HepG2 (cell line): ENCODE data around the gene EXOC6B. TPM values are rescaled to one million over a fixed set of nuclear protein-coding genes. Genes with fewer than 3 reads are reported as not detected.

ENCODE experiments used
- ATAC-seq: fragments of 200-7000 bp; cut with Tn5 transposase; 3 replicates; pipeline ENCODE4 v1.9.1; 2020; ENCODE audit warnings: mild to moderate bottlenecking, moderate library complexity
- BruUV-seq: library from RNA; stranded (reverse); fragments of 400-500 nt; replicated peaks from 2 replicates; lab custom pipeline; 2021; lab: Mats Ljungman, UMichigan
- CTCF ChIA-PET: fragments of 300-600 bp; formaldehyde crosslinking; extraction: SDS; loops from one replicate; lab custom pipeline; 2021; ENCODE audit warnings: low total read pairs, inconsistent platforms, low intra/inter-chr PET ratio; lab: Yijun Ruan, JAX
- POLR2A ChIA-PET: fragments of 350-600 bp; sonication (Branson Sonifier 250); formaldehyde crosslinking; loops from one replicate; lab custom pipeline; 2020; ENCODE audit warnings: antibody characterized with exemption, inconsistent platforms; lab: Yijun Ruan, JAX
- DNase-seq: peaks from one replicate; pipeline ENCODE4 v3.0.0-alpha.2; 2015; ENCODE audit warnings: low spot score
- FAIRE-seq: peaks from 3 replicates; lab custom pipeline; 2011; peaks lifted over from hg19 to GRCh38; lab: Jason Lieb, UNC
- H2AFZ ChIP-seq: one replicate; pipeline ENCODE4 v1.6.1; 2011; ENCODE audit warnings: low read length, inconsistent platforms
- H3K27ac ChIP-seq: fragments of 300-600 bp; 3 replicates; pipeline ENCODE4 v1.8.0; 2011; ENCODE audit warnings: mixed run types, mild to moderate bottlenecking, mixed read lengths, low read length, inconsistent platforms; ENCODE audit not compliant: insufficient read depth; ENCODE audit errors: extremely low read length
- H3K27me3 ChIP-seq, 2 experiments: fragments of 200-600 bp in 1 of 2; 2 replicates in 1 of 2; 3 replicates in 1 of 2; pipeline versions ENCODE4 v1.6.0 to v1.8.0; 2011; ENCODE audit warnings: low read length in 2 of 2, mild to moderate bottlenecking in 2 of 2, moderate library complexity in 2 of 2, inconsistent platforms in 1 of 2; ENCODE audit not compliant: insufficient read depth in 2 of 2, control insufficient read depth in 1 of 2
- H3K36me3 ChIP-seq, 2 experiments: fragments of 200-600 bp in 1 of 2; replicated peaks in 1 of 2; 2 replicates in 1 of 2; 3 replicates in 1 of 2; pipeline versions ENCODE4 v1.5.1 to v1.8.0; 2011; ENCODE audit warnings: low read length in 2 of 2, inconsistent platforms in 1 of 2; ENCODE audit not compliant: insufficient read depth in 2 of 2, control insufficient read depth in 1 of 2
- H3K4me1 ChIP-seq: 2 replicates; pipeline ENCODE4 v1.5.1; 2012; ENCODE audit warnings: low read length, inconsistent platforms; ENCODE audit not compliant: insufficient read depth
- H3K4me2 ChIP-seq: 2 replicates; pipeline ENCODE4 v1.6.0; 2011; ENCODE audit warnings: low read depth, low read length, inconsistent platforms
- H3K4me3 ChIP-seq, 3 experiments: fragments of 200-600 bp in 1 of 3; sonication (generic), shearing (Covaris generic) in 1 of 3; replicated peaks in 1 of 3; 2 replicates each; pipeline ENCODE4 v1.5.1; 2011 to 2016; ENCODE audit warnings: low read length in 3 of 3, inconsistent platforms in 2 of 3, low read depth in 2 of 3, mild to moderate bottlenecking in 2 of 3, control low read depth in 1 of 3, mixed read lengths in 1 of 3; ENCODE audit not compliant: insufficient read depth in 1 of 3
- H3K79me2 ChIP-seq: one replicate; pipeline ENCODE4 v1.6.1; 2011; ENCODE audit warnings: low read length, inconsistent platforms; ENCODE audit not compliant: insufficient read depth
- H3K9ac ChIP-seq: 2 replicates; pipeline ENCODE4 v1.6.0; 2011; ENCODE audit warnings: mild to moderate bottlenecking, low read depth, low read length, inconsistent platforms; ENCODE audit not compliant: insufficient read depth
- H3K9me3 ChIP-seq: 2 replicates; pipeline ENCODE4 v1.5.1; 2012; ENCODE audit warnings: mild to moderate bottlenecking, low read length
- H4K20me1 ChIP-seq: 2 replicates; pipeline ENCODE4 v1.6.0; 2011; ENCODE audit warnings: inconsistent platforms, mild to moderate bottlenecking, low read length, moderate library complexity; ENCODE audit not compliant: insufficient read depth
- ARHGAP35 ChIP-seq: sonication (generic); formaldehyde crosslinking; IDR thresholded peaks from 2 replicates; pipeline ENCODE4 v1.9.0; 2022; ENCODE audit warnings: mild to moderate bottlenecking, inconsistent platforms, moderate library complexity, missing genetic modification reagents, borderline replicate concordance
- MEF2D ChIP-seq: sonication (generic); formaldehyde crosslinking; IDR thresholded peaks from 2 replicates; pipeline ENCODE4 v1.5.1; 2020; ENCODE audit warnings: mild to moderate bottlenecking, missing genetic modification reagents
- MXI1 ChIP-seq: IDR thresholded peaks from 3 replicates; pipeline ENCODE4 v1.6.1; 2012; ENCODE audit warnings: low read depth, low read length, inconsistent platforms, borderline replicate concordance
- PCBP1 ChIP-seq: fragments of 200-400 bp; formaldehyde crosslinking; IDR thresholded peaks from 2 replicates; pipeline ENCODE4 v1.6.1; 2017; ENCODE audit warnings: mild to moderate bottlenecking, low read depth, low read length, borderline replicate concordance
- ZNF34 ChIP-seq: sonication (generic); formaldehyde crosslinking; IDR thresholded peaks from 2 replicates; pipeline ENCODE4 v1.4.0; 2020; ENCODE audit warnings: mild to moderate bottlenecking, missing genetic modification reagents, borderline replicate concordance
- ZNF878 ChIP-seq: sonication (generic); formaldehyde crosslinking; IDR thresholded peaks from 2 replicates; pipeline ENCODE4 v1.8.1; 2023; ENCODE audit warnings: mild to moderate bottlenecking, missing genetic modification reagents, moderate library complexity
- whole genome bisulfite sequencing: methylation state at CpG from one replicate; pipeline ENCODE4 v1.1.6; 2017; ENCODE audit warnings: low lambda C conversion rate; 5-methylcytosine and 5-hydroxymethylcytosine counted together
- in situ Hi-C: cut with HindIII; loops from 2 replicates; pipeline ENCODE4 v1.10.0; 2017; ENCODE audit warnings: low pct_unique_long_range_greater_than_20kb; ENCODE audit not compliant: extremely low pct_ligation_motif_present
- intact Hi-C: fragments of 100-400 bp; cut with micrococcal nuclease; formaldehyde crosslinking; loops from one replicate; pipeline ENCODE4 v1.10.0; 2022; ENCODE audit not compliant: unreplicated experiment
- polyA plus RNA-seq, 8 experiments: library from polyadenylated mRNA; depleted of rRNA in 3 of 8; stranded (reverse) in 7 of 8; unstranded in 1 of 8; fragments of >200 nt; fragmentation: Illumina TruSeq in 4 of 8; extraction: Trizol in 4 of 8; gene quantifications; 2 replicates each; pipeline versions ENCODE4 v1.2.1 to v1.2.3, GENCODE V29; 2011 to 2016; ENCODE audit warnings: low read depth in 4 of 8, missing spikeins in 1 of 8, mixed read lengths in 1 of 8; ENCODE audit not compliant: insufficient read depth in 1 of 8
- total RNA-seq, 5 experiments: library from RNA; depleted of rRNA; stranded (reverse); fragments of >200 nt; fragmentation: Illumina TruSeq; extraction: Trizol; gene quantifications; 2 replicates each; pipeline ENCODE4 v1.2.3, GENCODE V29; 2016; ENCODE audit warnings: low read depth in 1 of 5
- TF ChIP-seq, protein P1 (sequence below): sonication (generic); formaldehyde crosslinking; IDR thresholded peaks from 2 replicates; pipeline ENCODE4 v1.4.0; 2020; ENCODE audit warnings: missing genetic modification reagents
- TF ChIP-seq, protein P2 (sequence below), 2 experiments: fragments of 450-650 bp in 1 of 2; sonication (generic) in 1 of 2; formaldehyde crosslinking in 1 of 2; IDR thresholded peaks; 2 replicates each; pipeline versions ENCODE4 v1.6.1 to v1.8.0; 2016 to 2022; ENCODE audit warnings: antibody characterized with exemption in 1 of 2, mild to moderate bottlenecking in 1 of 2, missing genetic modification reagents in 1 of 2

Gene EXOC6B
- total and polyA plus RNA-seq, 2 of the 13 experiments (the other 11 are each of a cell fraction or from before 2014, with no cell fraction given): 9.1 to 15.9 TPM

DNA sequence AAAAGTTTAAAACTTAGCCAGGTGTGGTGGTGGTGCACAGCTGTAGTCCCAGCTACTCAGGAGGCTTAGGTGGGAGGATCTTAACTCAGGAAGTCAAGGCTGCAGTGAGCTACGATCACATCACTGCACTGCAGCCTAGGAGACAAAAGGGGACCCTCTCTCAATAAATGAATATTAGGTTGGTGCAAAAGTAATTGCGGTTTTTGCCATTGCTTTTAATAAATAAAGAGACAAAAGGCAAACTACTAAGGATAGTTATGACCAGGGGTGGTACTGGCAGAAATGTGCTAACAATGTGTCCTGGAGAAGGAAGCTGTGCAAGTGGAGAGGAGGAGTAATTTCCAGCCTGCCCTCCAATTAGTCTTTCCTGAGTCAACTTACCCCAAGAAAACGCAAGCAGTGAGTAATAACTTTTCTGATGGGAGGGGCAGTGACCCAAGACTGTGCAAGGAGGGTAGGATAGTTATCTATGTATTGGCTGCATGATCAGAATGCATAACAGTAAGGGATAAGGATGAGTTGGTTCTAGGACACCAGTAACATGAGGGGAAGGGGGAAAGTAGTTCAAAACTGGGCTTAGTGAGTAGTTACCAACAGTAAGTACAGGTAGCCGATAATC, 1.5 kb downstream of the EXOC6B start:
- POLR2A ChIA-PET: no interaction called here
- Histone ChIP-seq H3K27ac (no peak overlapping the region), H4K20me1 (no peaks in the 10 kb centered on the region), H3K9ac (peak overlapping the region; percentile 82), H2AFZ (no peak overlapping the region), H3K79me2 (peaks cover 18% of the 10 kb centered on the region), H3K4me1 (peaks cover 32% of the 10 kb centered on the region), H3K36me3 (no peaks in the 10 kb centered on the region), H3K4me2 (peak overlapping the region; percentile 80), H3K4me3 (peak overlapping the region; percentile 77 to 90 (median 77)), H3K9me3 (no peaks in the 10 kb centered on the region), H3K27me3 (no peaks in the 10 kb centered on the region)
- TF ChIP-seq, protein P1, sequence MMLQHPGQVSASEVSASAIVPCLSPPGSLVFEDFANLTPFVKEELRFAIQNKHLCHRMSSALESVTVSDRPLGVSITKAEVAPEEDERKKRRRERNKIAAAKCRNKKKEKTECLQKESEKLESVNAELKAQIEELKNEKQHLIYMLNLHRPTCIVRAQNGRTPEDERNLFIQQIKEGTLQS (CRISPR knock-in tag): no peak
- TF ChIP-seq ZNF34 (CRISPR knock-in tag) (no peak), MXI1 (no peak), ARHGAP35 (CRISPR knock-in tag) (0 out of 2 replicates have a peak, but pooled peaks have one; percentile 19), ZNF878 (CRISPR knock-in tag) (no peak), MEF2D (no peak), PCBP1 (no peak)
- TF ChIP-seq, protein P2, sequence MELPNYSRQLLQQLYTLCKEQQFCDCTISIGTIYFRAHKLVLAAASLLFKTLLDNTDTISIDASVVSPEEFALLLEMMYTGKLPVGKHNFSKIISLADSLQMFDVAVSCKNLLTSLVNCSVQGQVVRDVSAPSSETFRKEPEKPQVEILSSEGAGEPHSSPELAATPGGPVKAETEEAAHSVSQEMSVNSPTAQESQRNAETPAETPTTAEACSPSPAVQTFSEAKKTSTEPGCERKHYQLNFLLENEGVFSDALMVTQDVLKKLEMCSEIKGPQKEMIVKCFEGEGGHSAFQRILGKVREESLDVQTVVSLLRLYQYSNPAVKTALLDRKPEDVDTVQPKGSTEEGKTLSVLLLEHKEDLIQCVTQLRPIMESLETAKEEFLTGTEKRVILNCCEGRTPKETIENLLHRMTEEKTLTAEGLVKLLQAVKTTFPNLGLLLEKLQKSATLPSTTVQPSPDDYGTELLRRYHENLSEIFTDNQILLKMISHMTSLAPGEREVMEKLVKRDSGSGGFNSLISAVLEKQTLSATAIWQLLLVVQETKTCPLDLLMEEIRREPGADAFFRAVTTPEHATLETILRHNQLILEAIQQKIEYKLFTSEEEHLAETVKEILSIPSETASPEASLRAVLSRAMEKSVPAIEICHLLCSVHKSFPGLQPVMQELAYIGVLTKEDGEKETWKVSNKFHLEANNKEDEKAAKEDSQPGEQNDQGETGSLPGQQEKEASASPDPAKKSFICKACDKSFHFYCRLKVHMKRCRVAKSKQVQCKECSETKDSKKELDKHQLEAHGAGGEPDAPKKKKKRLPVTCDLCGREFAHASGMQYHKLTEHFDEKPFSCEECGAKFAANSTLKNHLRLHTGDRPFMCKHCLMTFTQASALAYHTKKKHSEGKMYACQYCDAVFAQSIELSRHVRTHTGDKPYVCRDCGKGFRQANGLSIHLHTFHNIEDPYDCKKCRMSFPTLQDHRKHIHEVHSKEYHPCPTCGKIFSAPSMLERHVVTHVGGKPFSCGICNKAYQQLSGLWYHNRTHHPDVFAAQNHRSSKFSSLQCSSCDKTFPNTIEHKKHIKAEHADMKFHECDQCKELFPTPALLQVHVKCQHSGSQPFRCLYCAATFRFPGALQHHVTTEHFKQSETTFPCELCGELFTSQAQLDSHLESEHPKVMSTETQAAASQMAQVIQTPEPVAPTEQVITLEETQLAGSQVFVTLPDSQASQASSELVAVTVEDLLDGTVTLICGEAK (IDR thresholded peaks at IDR 0.05): peak; percentile 55; the same call in 1 of the 2 replicates
- TF ChIP-seq, protein P2 (CRISPR knock-in tag; IDR thresholded peaks at IDR 0.05): no peak
- CTCF ChIA-PET: no interaction called here
- WGBS: 66% methylated on average over 4 of the region's 4 CpGs
- DNase-seq (no peak), FAIRE-seq (no peak), ATAC-seq (no peak)
- no TSS peak for BruUV-seq
- intact Hi-C loops (no loop called here), in situ Hi-C loops (no loop called here)
